Renal pelvis (tissue), 12 donors: Measurements from ENCODE around the gene FOXA2. TPM values are rescaled to one million over a fixed set of nuclear protein-coding genes. Genes with fewer than 3 reads are reported as not detected.
A peak's percentile ranks its signal among the peaks of the same experiment; 100 is the strongest.
"Not testable (repeated sequence)": the region's sequence is repeated elsewhere in the genome, so short reads cannot be mapped to it uniquely, and the experiment has no call there.

Experiments used
- DNase-seq: peaks from one replicate; pipeline ENCODE4 v3.0.0-alpha.2; 2013
- long read RNA-seq, 16 experiments: transcript quantifications; one replicate each; lab custom pipeline, GENCODE V29; 2026
- polyA plus RNA-seq, 3 donors: library from polyadenylated mRNA; unstranded; fragments of 120-200 nt; gene quantifications; one replicate each; pipeline ENCODE4 v1.2.1, GENCODE V29; 2013; ENCODE audit not compliant: insufficient read length in 3 of 3

The FOXA2 gene
- under 1 TPM in 2 of 3 donors, not detected in 1; 0.03 to 0.09 TPM for polyA plus RNA-seq
- long read RNA-seq, donor 1: 0 reads
- long read RNA-seq, donor 2: 0 reads
- long read RNA-seq, donor 3: 0 reads
- long read RNA-seq, donor 4: 0 reads
- long read RNA-seq, donor 5: 0 reads
- long read RNA-seq, donor 6: 0 reads
- long read RNA-seq, donor 7: 0 reads
- long read RNA-seq, donor 8: 0 reads
- long read RNA-seq, donor 9: 0 reads
- long read RNA-seq, donor 10, partial matches to known transcripts: 0 of 2 reads
- long read RNA-seq, donor 10, other reads (novel, unspliced or antisense): 0 of 2 reads
- long read RNA-seq, donor 11: 0 reads
- long read RNA-seq, donor 12, partial matches to known transcripts: 0 of 1 reads
- long read RNA-seq, donor 12, other reads (novel, unspliced or antisense): 0 of 1 reads
- long read RNA-seq, donor 13: 0 reads
- long read RNA-seq, donor 14: 0 reads
- long read RNA-seq, donor 15, transcript FOXA2-202 (2 exons, 2,422 nt): major isoform, 6 of 6 reads
- long read RNA-seq, donor 15, partial matches to known transcripts: 0 of 6 reads
- long read RNA-seq, donor 15, other reads (novel, unspliced or antisense): 0 of 6 reads
- long read RNA-seq, donor 16: 0 reads

- no peak for DNase-seq
Measured at GRCh38 chr20:22584522-22584921, at the start of gene FOXA2. Gene FOXA2, minus strand, starts transcription at chr20:22584572. Its CDS starts 294 bp downstream, at chr20:22584278.

GRCh38 chr20:22630701-22631100 lies 46.3 kb upstream of the FOXA2 start:
- no peak for DNase-seq

- DNase-seq: no peak
Measured at GRCh38 chr20:22629927-22630326, 45.6 kb upstream of the FOXA2 start.

GRCh38 chr20:22629447-22629846 lies 45.1 kb upstream of the FOXA2 start:
- no peak for DNase-seq

GRCh38 chr20:22626496-22626895 lies 42.1 kb upstream of the FOXA2 start:
- DNase-seq: peak; percentile 65

GRCh38 chr20:22623211-22623610 lies 38.8 kb upstream of the FOXA2 start:
- no peak for DNase-seq

GRCh38 chr20:22620342-22620741 lies 36.0 kb upstream of the FOXA2 start:
- DNase-seq: no peak

- no peak for DNase-seq
Measured at GRCh38 chr20:22619806-22620205, 35.4 kb upstream of the FOXA2 start.

DNA sequence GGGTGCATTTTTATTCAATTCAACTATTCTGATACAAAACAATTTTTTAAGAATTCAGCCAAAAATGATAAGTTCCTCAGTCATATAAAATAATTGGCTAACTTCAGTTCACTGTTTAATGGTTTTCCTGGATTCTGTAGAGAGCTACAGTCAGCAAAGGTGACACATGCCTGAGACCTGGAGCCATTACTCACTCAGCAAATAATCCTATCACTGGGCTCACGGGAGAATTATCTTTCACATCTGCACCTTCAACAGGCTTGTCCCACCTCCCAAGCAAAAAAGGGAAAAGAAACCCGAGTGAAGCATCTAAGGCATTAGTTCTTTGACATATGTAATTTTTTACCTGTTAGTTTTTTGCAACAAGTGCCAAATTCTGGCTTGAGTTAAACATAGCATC lies 34.9 kb upstream of the FOXA2 start:
- no peak for DNase-seq

- no peak for DNase-seq
Measured at GRCh38 chr20:22617160-22617559, 32.8 kb upstream of the FOXA2 start.

- DNase-seq: no peak
Measured at GRCh38 chr20:22616551-22616950, 32.2 kb upstream of the FOXA2 start.

GRCh38 chr20:22615425-22615824 lies 31.1 kb upstream of the FOXA2 start:
- DNase-seq: no peak

GRCh38 chr20:22611636-22612035 lies 27.3 kb upstream of the FOXA2 start:
- no peak for DNase-seq

GRCh38 chr20:22607695-22608094 lies 23.3 kb upstream of the FOXA2 start:
- no peak for DNase-seq

DNA sequence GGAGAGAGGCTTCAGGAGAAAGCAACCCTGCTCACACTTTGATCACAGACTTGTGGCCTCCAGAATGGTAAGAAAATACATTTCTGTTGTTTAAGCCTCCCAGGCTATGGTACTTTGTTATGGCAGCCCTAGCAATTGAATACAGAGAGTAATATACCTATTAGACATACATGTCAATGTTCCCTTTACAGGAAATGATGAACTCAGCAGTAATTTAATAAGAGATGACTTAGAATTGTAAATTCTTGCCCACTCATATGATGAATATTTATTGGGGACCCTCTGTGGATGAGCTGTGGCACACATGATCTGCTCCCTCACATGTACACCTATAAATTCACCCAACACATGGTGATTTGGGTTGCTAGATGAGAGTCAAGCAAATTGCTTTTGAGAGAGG lies 20.4 kb upstream of the FOXA2 start:
- DNase-seq: no peak

DNA sequence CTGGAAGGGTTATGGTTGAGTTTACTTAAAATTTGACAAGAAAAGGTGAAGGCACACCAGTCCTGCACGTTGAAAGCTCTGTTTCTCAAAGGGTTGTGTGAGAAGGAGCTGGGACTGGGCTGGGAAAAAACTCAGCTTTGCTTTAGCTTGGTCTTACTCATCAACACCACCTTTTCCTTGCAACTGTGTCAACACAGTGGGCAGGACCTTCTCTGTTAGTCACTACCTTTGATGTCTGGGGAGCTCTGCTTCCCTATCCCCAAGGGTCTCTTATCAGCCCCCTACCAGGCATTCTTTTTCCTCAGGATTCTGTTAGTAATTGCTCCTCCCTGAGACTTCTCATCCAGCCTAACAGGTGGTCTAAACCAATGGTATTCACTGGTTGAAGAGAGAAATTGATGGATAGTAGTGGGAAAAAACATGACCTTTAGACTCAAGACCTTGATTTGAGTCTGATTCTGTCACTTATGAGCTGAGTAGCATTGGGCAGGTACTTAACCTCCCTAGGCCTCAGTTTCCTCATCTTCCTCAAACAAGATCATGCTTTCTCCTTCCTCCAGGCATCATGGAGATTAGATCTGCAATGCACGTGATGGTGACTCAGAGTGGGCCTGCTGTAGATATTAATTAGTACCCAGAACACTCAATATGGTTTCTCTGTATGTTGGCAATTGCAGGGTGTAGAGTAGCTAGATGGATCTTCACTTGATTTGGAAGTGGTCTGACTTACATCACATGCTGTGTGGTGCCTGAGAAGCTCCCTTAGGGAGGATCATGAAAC lies 17.2 kb upstream of the FOXA2 start:
- DNase-seq: no peak

DNA sequence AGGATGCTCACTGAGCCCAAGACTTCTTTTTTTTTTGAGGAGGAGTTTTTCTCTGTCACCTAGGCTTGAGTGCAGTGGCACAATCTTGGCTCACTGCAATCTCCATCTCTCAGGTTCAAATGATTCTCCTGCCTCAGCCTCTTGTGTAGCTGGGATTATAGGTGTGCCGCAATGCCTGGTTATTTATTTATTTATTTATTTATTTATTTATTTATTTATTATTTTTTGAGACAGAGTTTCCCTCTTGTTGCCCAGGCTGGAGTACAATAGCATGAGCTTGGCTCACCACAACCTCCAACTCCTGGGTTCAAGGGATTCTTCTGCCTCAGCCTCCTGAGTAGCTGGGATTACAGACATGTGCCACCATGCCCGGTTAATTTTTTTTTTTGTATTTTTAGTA lies 14.9 kb upstream of the FOXA2 start:
- DNase-seq: not testable (repeated sequence)

- no peak for DNase-seq
Measured at GRCh38 chr20:22597303-22597702, 12.9 kb upstream of the FOXA2 start.

- no peak for DNase-seq
Measured at GRCh38 chr20:22590662-22591061, 6.3 kb upstream of the FOXA2 start.

GRCh38 chr20:22586645-22587310 lies 2.4 kb upstream of the FOXA2 start:
- no peak for DNase-seq

- DNase-seq: no peak
Measured at GRCh38 chr20:22585786-22586493, 1.6 kb upstream of the FOXA2 start.
